CD4-positive, CD25-positive, alpha-beta regulatory T cell (primary cell): ENCODE results near the gene EIF2B1. TPM values are rescaled to one million over a fixed set of nuclear protein-coding genes. Genes with fewer than 3 reads are reported as not detected.

Source experiments
- ATAC-seq, 2 donors: fragments of 150-1000 bp; cut with Tn5 transposase; one replicate each; pipeline ENCODE4 v1.10.0; 2021; ENCODE audit warnings: low read depth in 2 of 2, moderate number of reproducible peaks in 2 of 2, moderate library complexity in 1 of 2
- DNase-seq, 3 donors: peaks; one replicate each; pipeline versions ENCODE4 v3.0.0 to v3.0.0-alpha.2; 2012 to 2022; ENCODE audit warnings: mixed read lengths in 1 of 3
- H3K27ac ChIP-seq: one replicate; pipeline ENCODE4 v1.7.0; 2013; ENCODE audit warnings: mild to moderate bottlenecking, low read length; ENCODE audit not compliant: insufficient read depth, poor library complexity, severe bottlenecking
- H3K27me3 ChIP-seq: one replicate; pipeline ENCODE4 v1.7.0; 2013; ENCODE audit warnings: low read length; ENCODE audit not compliant: control insufficient read depth, insufficient read depth
- H3K36me3 ChIP-seq: one replicate; pipeline ENCODE4 v1.7.0; 2013; ENCODE audit warnings: mild to moderate bottlenecking, low read length, moderate library complexity; ENCODE audit not compliant: control insufficient read depth, insufficient read depth
- H3K4me1 ChIP-seq: 2 replicates; pipeline ENCODE4 v1.7.0; 2013; ENCODE audit warnings: mild to moderate bottlenecking, low read length; ENCODE audit not compliant: insufficient read depth, control insufficient read depth, poor library complexity, severe bottlenecking
- H3K4me3 ChIP-seq: one replicate; pipeline ENCODE4 v1.7.0; 2013; ENCODE audit warnings: low read depth, mild to moderate bottlenecking, low read length, moderate library complexity
- H3K9me3 ChIP-seq, 2 experiments: 1 replicate in 1 of 2; 2 replicates in 1 of 2; pipeline ENCODE4 v1.7.0; 2013; ENCODE audit warnings: low read length in 2 of 2, mild to moderate bottlenecking in 1 of 2, moderate library complexity in 1 of 2; ENCODE audit not compliant: control insufficient read depth in 2 of 2
- H3K27ac Mint-ChIP-seq, 3 donors: one replicate each; pipeline ENCODE4 v1.8.0; 2020 to 2022; ENCODE audit warnings: mild to moderate bottlenecking in 3 of 3, mixed read lengths in 3 of 3, moderate library complexity in 2 of 3
- H3K27me3 Mint-ChIP-seq: one replicate; pipeline ENCODE4 v1.8.0; 2022; ENCODE audit warnings: mild to moderate bottlenecking, mixed read lengths
- H3K36me3 Mint-ChIP-seq: one replicate; pipeline ENCODE4 v1.8.0; 2020; ENCODE audit warnings: mixed read lengths
- H3K4me1 Mint-ChIP-seq, 4 donors: one replicate each; pipeline ENCODE4 v1.8.0; 2020 to 2022; ENCODE audit warnings: mixed read lengths in 4 of 4, mild to moderate bottlenecking in 1 of 4
- H3K4me3 Mint-ChIP-seq, 4 donors: one replicate each; pipeline ENCODE4 v1.8.0; 2020 to 2022; ENCODE audit warnings: mild to moderate bottlenecking in 4 of 4, mixed read lengths in 4 of 4, moderate library complexity in 3 of 4
- H3K9me3 Mint-ChIP-seq, 7 donors: one replicate each; pipeline ENCODE4 v1.8.0; 2020 to 2022; ENCODE audit warnings: mixed read lengths in 7 of 7, mild to moderate bottlenecking in 3 of 7, moderate library complexity in 2 of 7
- polyA plus RNA-seq, 4 donors: library from polyadenylated mRNA; unstranded; fragments of 300-500 nt; fragmentation: Illumina TruSeq; gene quantifications; one replicate each; pipeline ENCODE4 v1.2.3, GENCODE V29; 2021
- total RNA-seq: library from RNA; stranded (reverse); gene quantifications from one replicate; pipeline ENCODE4 v1.2.3, GENCODE V29; 2022

Gene EIF2B1
- total and polyA plus RNA-seq, 5 donors from 2014 or later = 53.8 to 84.1 (median 69.0) TPM

GRCh38 chr12:123645380-123645779, 11.9 kb upstream of the EIF2B1 start:
- H3K27ac ChIP-seq = no peak overlapping the region
- no peaks in the 10 kb centered on the region for H3K9me3 Mint-ChIP-seq
- H3K9me3 ChIP-seq = no peaks in the 10 kb centered on the region
- H3K4me1 ChIP-seq = no peaks in the 10 kb centered on the region
- H3K27me3 Mint-ChIP-seq = no peaks in the 10 kb centered on the region
- no peak overlapping the region for H3K4me3 ChIP-seq
- H3K36me3 ChIP-seq = peaks cover 53% of the 10 kb centered on the region
- DNase-seq (no peak), ATAC-seq (no peak)
- H3K27ac Mint-ChIP-seq = no peak overlapping the region
- no peak overlapping the region for H3K4me3 Mint-ChIP-seq
- H3K36me3 Mint-ChIP-seq = peaks cover 15% of the 10 kb centered on the region
- H3K4me1 Mint-ChIP-seq = peaks cover 0 to 4% (median 0%) of the 10 kb centered on the region in 4 donors
- no peaks in the 10 kb centered on the region for H3K27me3 ChIP-seq

- Mint-ChIP-seq H3K4me3 (no peak overlapping the region), H3K9me3 (no peaks in the 10 kb centered on the region), H3K27ac (no peak overlapping the region), H3K4me1 (peaks cover 0 to 4% (median 0%) of the 10 kb centered on the region in 4 donors), H3K27me3 (no peaks in the 10 kb centered on the region), H3K36me3 (peaks cover 15% of the 10 kb centered on the region)
- ATAC-seq = no peak
- Histone ChIP-seq H3K9me3 (no peaks in the 10 kb centered on the region), H3K27ac (no peak overlapping the region), H3K36me3 (peaks cover 45% of the 10 kb centered on the region), H3K4me3 (no peak overlapping the region), H3K4me1 (no peaks in the 10 kb centered on the region), H3K27me3 (no peaks in the 10 kb centered on the region)
- no peak for DNase-seq
Observed at GRCh38 chr12:123643911-123644310, 10.4 kb upstream of the EIF2B1 start.

DNA sequence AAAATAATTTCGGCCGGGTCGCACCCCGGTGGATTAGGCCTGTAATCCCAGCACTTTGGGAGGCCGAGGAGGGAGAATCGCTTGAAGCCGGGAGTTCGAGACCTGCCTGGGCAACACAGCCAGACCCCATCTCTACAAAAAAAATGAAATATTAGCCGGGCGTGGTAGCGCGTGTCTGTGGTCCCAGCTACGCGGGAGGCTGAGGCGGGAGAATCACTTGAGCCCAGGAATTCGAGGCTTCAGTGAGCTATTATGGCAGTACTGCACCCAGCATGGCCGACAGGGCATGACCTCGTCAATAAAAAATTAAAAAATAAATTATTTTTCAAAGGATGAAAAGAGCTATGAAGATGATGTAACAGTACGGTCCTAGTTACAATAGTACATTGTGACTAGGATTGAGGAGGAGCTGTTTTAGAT, 666 bp upstream of the EIF2B1 start:
- Histone ChIP-seq H3K9me3 (no peaks in the 10 kb centered on the region), H3K4me1 (peaks cover 15% of the 10 kb centered on the region), H3K4me3 (peak overlapping the region; percentile 98), H3K36me3 (peaks cover 19% of the 10 kb centered on the region), H3K27ac (peak overlapping the region; percentile 87), H3K27me3 (no peaks in the 10 kb centered on the region)
- peaks cover 9 to 37% (median 21%) of the 10 kb centered on the region in 4 donors for H3K4me1 Mint-ChIP-seq
- ATAC-seq = no peak
- H3K36me3 Mint-ChIP-seq = peaks cover 14% of the 10 kb centered on the region
- DNase-seq = no peak
- H3K27ac Mint-ChIP-seq = peak overlapping the region; percentile 97 to 99 (median 98)
- H3K9me3 Mint-ChIP-seq = no peaks in the 10 kb centered on the region
- no peaks in the 10 kb centered on the region for H3K27me3 Mint-ChIP-seq
- peak overlapping the region; percentile 93 to 98 (median 96) for H3K4me3 Mint-ChIP-seq

GRCh38 chr12:123621619-123622530, 11.6 kb downstream of the EIF2B1 start:
- Histone ChIP-seq H3K4me1 (no peaks in the 10 kb centered on the region), H3K9me3 (no peaks in the 10 kb centered on the region), H3K27ac (no peak overlapping the region), H3K4me3 (no peak overlapping the region), H3K27me3 (no peaks in the 10 kb centered on the region), H3K36me3 (peaks cover 86% of the 10 kb centered on the region)
- ATAC-seq (no peak), DNase-seq (no peak)
- peaks cover 0 to 5% (median 1%) of the 10 kb centered on the region in 4 donors for H3K4me1 Mint-ChIP-seq
- no peaks in the 10 kb centered on the region for H3K27me3 Mint-ChIP-seq
- no peak overlapping the region for H3K4me3 Mint-ChIP-seq
- H3K36me3 Mint-ChIP-seq = peaks cover 54% of the 10 kb centered on the region
- peak overlapping the region in 1 of 3 donors; percentile 62 for H3K27ac Mint-ChIP-seq
- no peaks in the 10 kb centered on the region for H3K9me3 Mint-ChIP-seq

GRCh38 chr12:123621101-123621500, 12.4 kb downstream of the EIF2B1 start:
- Mint-ChIP-seq H3K27me3 (no peaks in the 10 kb centered on the region), H3K27ac (no peak overlapping the region), H3K9me3 (no peaks in the 10 kb centered on the region), H3K36me3 (peaks cover 49% of the 10 kb centered on the region), H3K4me1 (peaks cover 0 to 5% (median 1%) of the 10 kb centered on the region in 4 donors), H3K4me3 (no peak overlapping the region)
- no peaks in the 10 kb centered on the region for H3K9me3 ChIP-seq
- no peak for ATAC-seq
- H3K36me3 ChIP-seq = peaks cover 86% of the 10 kb centered on the region
- H3K4me1 ChIP-seq = no peaks in the 10 kb centered on the region
- H3K4me3 ChIP-seq = no peak overlapping the region
- H3K27me3 ChIP-seq = no peaks in the 10 kb centered on the region
- no peak for DNase-seq
- H3K27ac ChIP-seq = no peak overlapping the region

DNA sequence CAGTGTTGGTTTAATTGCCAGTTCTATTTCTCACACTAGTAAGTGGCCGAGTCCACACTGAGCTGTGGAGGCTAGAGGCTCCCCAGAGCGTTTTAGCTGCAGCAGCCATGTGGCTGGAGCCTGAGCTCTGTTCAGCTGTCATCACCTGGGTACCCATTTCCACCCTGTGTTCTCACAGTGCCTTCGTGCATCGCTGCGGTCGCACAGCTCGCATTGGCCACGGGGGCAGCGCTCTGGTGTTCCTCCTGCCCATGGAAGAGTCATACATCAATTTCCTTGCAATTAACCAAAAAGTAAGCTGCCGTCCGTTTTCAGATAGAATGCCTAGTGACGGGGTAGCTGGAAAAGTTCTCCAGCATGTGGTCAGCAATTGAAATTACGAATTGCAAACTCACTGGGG, 15.9 kb downstream of the EIF2B1 start:
- Histone ChIP-seq H3K36me3 (peaks cover 88% of the 10 kb centered on the region), H3K4me3 (no peak overlapping the region), H3K4me1 (no peaks in the 10 kb centered on the region), H3K9me3 (no peaks in the 10 kb centered on the region), H3K27ac (no peak overlapping the region), H3K27me3 (no peaks in the 10 kb centered on the region)
- Mint-ChIP-seq H3K9me3 (no peaks in the 10 kb centered on the region), H3K4me1 (peaks cover 0 to 5% (median 1%) of the 10 kb centered on the region in 4 donors), H3K36me3 (peaks cover 58% of the 10 kb centered on the region), H3K4me3 (no peak overlapping the region), H3K27me3 (no peaks in the 10 kb centered on the region), H3K27ac (no peak overlapping the region)
- ATAC-seq (no peak), DNase-seq (no peak)

GRCh38 chr12:123617144-123617543, 16.3 kb downstream of the EIF2B1 start:
- Mint-ChIP-seq H3K4me1 (peaks cover 0 to 5% (median 1%) of the 10 kb centered on the region in 4 donors), H3K27me3 (no peaks in the 10 kb centered on the region), H3K9me3 (no peaks in the 10 kb centered on the region), H3K27ac (no peak overlapping the region), H3K36me3 (peaks cover 57% of the 10 kb centered on the region), H3K4me3 (no peak overlapping the region)
- Histone ChIP-seq H3K9me3 (no peaks in the 10 kb centered on the region), H3K27me3 (no peaks in the 10 kb centered on the region), H3K27ac (no peak overlapping the region), H3K4me1 (no peaks in the 10 kb centered on the region), H3K36me3 (peaks cover 88% of the 10 kb centered on the region), H3K4me3 (no peak overlapping the region)
- no peak for DNase-seq
- ATAC-seq = no peak

DNA sequence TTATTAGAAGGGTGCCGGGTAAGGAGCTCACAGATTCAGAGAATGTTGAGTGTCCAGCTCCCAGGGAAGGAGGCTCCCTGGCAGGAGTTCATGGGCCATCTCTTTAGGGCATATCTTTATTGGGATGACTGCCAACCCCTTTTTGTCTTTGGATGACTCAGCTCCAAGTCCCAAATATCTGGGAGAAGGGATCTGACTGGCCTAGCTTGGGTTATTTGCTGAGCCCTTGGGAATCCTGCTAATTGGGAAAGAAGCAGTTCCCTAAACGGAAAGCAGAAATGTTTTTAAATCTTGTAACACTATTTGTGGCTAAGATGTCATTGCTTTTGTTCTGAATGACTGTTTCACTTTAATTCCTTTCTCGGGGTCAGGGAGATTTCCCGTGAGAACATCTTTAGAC, 19.0 kb downstream of the EIF2B1 start:
- DNase-seq = no peak
- ATAC-seq = no peak
- Mint-ChIP-seq H3K27me3 (no peaks in the 10 kb centered on the region), H3K27ac (no peak overlapping the region), H3K9me3 (no peaks in the 10 kb centered on the region), H3K36me3 (peaks cover 45% of the 10 kb centered on the region), H3K4me3 (no peak overlapping the region), H3K4me1 (peaks cover 0 to 5% (median 3%) of the 10 kb centered on the region in 4 donors)
- no peak overlapping the region for H3K4me3 ChIP-seq
- no peaks in the 10 kb centered on the region for H3K4me1 ChIP-seq
- peaks cover 85% of the 10 kb centered on the region for H3K36me3 ChIP-seq
- H3K9me3 ChIP-seq = no peaks in the 10 kb centered on the region
- H3K27ac ChIP-seq = no peak overlapping the region
- H3K27me3 ChIP-seq = no peaks in the 10 kb centered on the region
